ENCODE measurements around the gene PSMB5.
"Not testable (repeated sequence)": the region's sequence is repeated elsewhere in the genome, so short reads cannot be mapped to it uniquely, and the experiment has no call there.

Gene PSMB5

GRCh38 chr14:23021889-23022442 is 12.7 kb downstream of the PSMB5 start:
- Histone ChIP-seq H3K9me3 (ENCODE audit: low read length) (no peaks in the 10 kb centered on the region), H3K9ac (ENCODE audit: low read length) (no peak overlapping the region), H3K36me3 (ENCODE audit: insufficient read depth, low read length) (peaks cover 14% of the 10 kb centered on the region), H3K4me1 (ENCODE audit: insufficient read depth, low read length) (no peaks in the 10 kb centered on the region), H3K4me3 (ENCODE audit: low read depth in 1 of 2, low read length in 2 of 2) (no peak overlapping the region), H3K27me3 (ENCODE audit: control insufficient read depth in 1 of 2, insufficient read depth in 2 of 2, low read length in 2 of 2) (no peaks in the 10 kb centered on the region), H3K27ac (ENCODE audit: low read depth, low read length) (no peak overlapping the region)

- H3K27ac ChIP-seq (ENCODE audit: low read depth, low read length), result no peak overlapping the region
- H3K9me3 ChIP-seq (ENCODE audit: low read length), result no peaks in the 10 kb centered on the region
- no peaks in the 10 kb centered on the region for H3K27me3 ChIP-seq (ENCODE audit: control insufficient read depth in 1 of 2, insufficient read depth in 2 of 2, low read length in 2 of 2)
- H3K4me3 ChIP-seq (ENCODE audit: low read depth in 1 of 2, low read length in 2 of 2), result no peak overlapping the region
- no peaks in the 10 kb centered on the region for H3K4me1 ChIP-seq (ENCODE audit: insufficient read depth, low read length)
- H3K9ac ChIP-seq (ENCODE audit: low read length), result no peak overlapping the region
- H3K36me3 ChIP-seq (ENCODE audit: insufficient read depth, low read length), result peaks cover 14% of the 10 kb centered on the region
Observed at GRCh38 chr14:23021434-23021833, 13.3 kb downstream of the PSMB5 start.

DNA sequence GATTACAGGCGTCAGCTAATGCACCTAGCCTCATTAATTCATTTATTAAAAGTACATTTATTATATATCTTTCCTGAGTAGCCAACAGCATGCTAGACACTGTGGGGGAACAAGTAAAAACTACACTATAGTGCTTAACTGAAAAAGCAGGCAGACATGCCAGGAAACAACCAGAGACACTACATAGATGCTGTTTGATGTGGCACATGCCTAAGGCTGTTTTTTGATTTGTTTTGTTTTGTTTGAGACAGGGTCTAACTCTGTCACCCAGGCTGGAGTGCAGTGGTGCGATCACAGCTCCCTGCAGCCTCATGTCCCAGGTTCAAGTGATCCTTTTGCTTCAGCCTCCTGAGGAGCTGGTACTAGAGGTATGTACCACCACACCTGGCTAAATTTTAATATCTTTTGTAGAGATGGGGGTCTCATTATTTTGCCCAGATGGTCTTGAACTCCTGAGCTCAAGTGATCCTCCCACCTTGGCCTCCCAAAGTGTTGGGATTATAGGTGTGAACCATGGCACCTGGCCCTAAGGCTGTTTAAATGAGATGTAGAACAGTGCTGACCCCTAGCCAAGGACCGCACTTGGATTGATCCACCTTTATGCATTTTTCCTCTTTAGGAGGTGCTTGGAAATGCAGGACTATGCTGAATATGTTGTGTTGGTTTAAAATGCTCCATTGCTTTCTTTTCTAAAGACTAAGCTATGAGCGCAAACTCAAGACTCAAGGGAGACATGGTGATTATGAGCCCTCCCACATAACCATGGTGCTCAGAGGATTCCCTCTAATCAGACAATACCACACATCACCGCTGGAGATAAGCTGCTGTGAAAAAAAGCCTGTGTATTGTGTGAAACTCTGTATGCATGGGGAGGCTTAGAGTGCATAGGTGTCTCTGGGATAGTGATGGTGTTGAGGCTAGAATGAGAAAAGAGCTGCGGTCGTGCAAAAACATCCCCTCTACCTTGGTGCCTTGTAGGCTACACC is 14.3 kb downstream of the PSMB5 start:
- Histone ChIP-seq H3K4me1 (ENCODE audit: insufficient read depth, low read length) (no peaks in the 10 kb centered on the region), H3K27ac (ENCODE audit: low read depth, low read length) (no peak overlapping the region), H3K9ac (ENCODE audit: low read length) (no peak overlapping the region), H3K27me3 (ENCODE audit: control insufficient read depth in 1 of 2, insufficient read depth in 2 of 2, low read length in 2 of 2) (no peaks in the 10 kb centered on the region), H3K4me3 (ENCODE audit: low read depth in 1 of 2, low read length in 2 of 2) (no peak overlapping the region), H3K9me3 (ENCODE audit: low read length) (no peaks in the 10 kb centered on the region), H3K36me3 (ENCODE audit: insufficient read depth, low read length) (peaks cover 5% of the 10 kb centered on the region)

DNA sequence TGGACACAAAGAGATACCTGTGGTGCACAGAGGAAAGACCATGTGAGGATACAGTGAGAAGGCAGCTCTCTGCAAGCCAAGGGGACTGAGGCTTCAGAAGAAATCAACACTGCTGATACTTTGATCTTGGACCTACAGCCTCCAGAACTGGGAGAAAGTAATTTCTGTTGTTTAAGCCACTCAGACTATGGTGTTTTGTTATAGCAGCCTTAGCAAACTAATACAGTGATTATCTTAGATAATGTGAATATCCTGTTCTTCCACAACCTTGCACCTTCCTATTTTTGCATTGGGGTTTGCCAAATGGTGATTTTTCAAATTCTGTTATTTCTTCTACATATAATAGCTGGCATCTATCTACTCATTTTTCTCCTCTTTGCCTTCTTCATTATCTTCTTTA is 16.6 kb downstream of the PSMB5 start:
- H3K27me3 ChIP-seq (ENCODE audit: control insufficient read depth in 1 of 2, insufficient read depth in 2 of 2, low read length in 2 of 2), result no peaks in the 10 kb centered on the region
- H3K27ac ChIP-seq (ENCODE audit: low read depth, low read length), result no peak overlapping the region
- H3K4me3 ChIP-seq (ENCODE audit: low read depth in 1 of 2, low read length in 2 of 2), result no peak overlapping the region
- H3K9ac ChIP-seq (ENCODE audit: low read length), result no peak overlapping the region
- no peaks in the 10 kb centered on the region for H3K36me3 ChIP-seq (ENCODE audit: insufficient read depth, low read length)
- no peaks in the 10 kb centered on the region for H3K4me1 ChIP-seq (ENCODE audit: insufficient read depth, low read length)
- no peaks in the 10 kb centered on the region for H3K9me3 ChIP-seq (ENCODE audit: low read length)

- H3K9me3 ChIP-seq (ENCODE audit: low read length), result no peaks in the 10 kb centered on the region
- no peaks in the 10 kb centered on the region for H3K27me3 ChIP-seq (ENCODE audit: control insufficient read depth in 1 of 2, insufficient read depth in 2 of 2, low read length in 2 of 2)
- H3K9ac ChIP-seq (ENCODE audit: low read length), result no peak overlapping the region
- no peak overlapping the region for H3K27ac ChIP-seq (ENCODE audit: low read depth, low read length)
- no peaks in the 10 kb centered on the region for H3K36me3 ChIP-seq (ENCODE audit: insufficient read depth, low read length)
- no peak overlapping the region for H3K4me3 ChIP-seq (ENCODE audit: low read depth in 1 of 2, low read length in 2 of 2)
- no peaks in the 10 kb centered on the region for H3K4me1 ChIP-seq (ENCODE audit: insufficient read depth, low read length)
Observed at GRCh38 chr14:23017091-23017490, 17.6 kb downstream of the PSMB5 start.

DNA sequence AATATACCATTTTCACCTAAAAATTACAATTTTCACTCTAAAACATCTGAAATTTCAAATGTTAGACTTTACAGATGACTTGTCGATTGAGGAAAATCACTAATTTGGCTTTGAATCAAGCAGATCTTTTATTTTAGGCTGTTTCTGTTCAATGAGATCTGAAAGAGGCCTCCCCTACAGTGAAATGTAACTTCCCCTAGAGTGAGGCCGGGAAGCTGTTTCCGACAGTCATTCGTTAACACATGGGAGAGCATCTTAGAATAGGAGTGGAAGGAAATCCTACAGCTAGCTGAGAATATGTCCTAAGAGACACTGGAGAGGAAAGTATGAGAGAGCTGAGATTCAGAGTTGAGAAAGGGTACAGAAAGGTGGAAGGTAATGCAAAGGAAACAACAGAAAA is 19.1 kb downstream of the PSMB5 start:
- Histone ChIP-seq H3K4me1 (ENCODE audit: insufficient read depth, low read length) (no peaks in the 10 kb centered on the region), H3K9me3 (ENCODE audit: low read length) (no peaks in the 10 kb centered on the region), H3K27ac (ENCODE audit: low read depth, low read length) (no peak overlapping the region), H3K9ac (ENCODE audit: low read length) (no peak overlapping the region), H3K4me3 (ENCODE audit: low read depth in 1 of 2, low read length in 2 of 2) (no peak overlapping the region), H3K36me3 (ENCODE audit: insufficient read depth, low read length) (no peaks in the 10 kb centered on the region), H3K27me3 (ENCODE audit: control insufficient read depth in 1 of 2, insufficient read depth in 2 of 2, low read length in 2 of 2) (no peaks in the 10 kb centered on the region)

GRCh38 chr14:23013749-23014054 is 21.0 kb downstream of the PSMB5 start:
- not testable (repeated sequence) for H3K27ac ChIP-seq (ENCODE audit: low read depth, low read length); H3K9ac ChIP-seq (ENCODE audit: low read length); H3K9me3 ChIP-seq (ENCODE audit: low read length); H3K36me3 ChIP-seq (ENCODE audit: insufficient read depth, low read length); H3K27me3 ChIP-seq (ENCODE audit: control insufficient read depth in 1 of 2, insufficient read depth in 2 of 2, low read length in 2 of 2); H3K4me3 ChIP-seq (ENCODE audit: low read depth in 1 of 2, low read length in 2 of 2)
- H3K4me1 ChIP-seq (ENCODE audit: insufficient read depth, low read length), result peaks cover 16% of the 10 kb centered on the region

GRCh38 chr14:23013054-23013748 is 21.5 kb downstream of the PSMB5 start:
- H3K9me3 ChIP-seq (ENCODE audit: low read length), result no peaks in the 10 kb centered on the region
- H3K4me3 ChIP-seq (ENCODE audit: low read depth in 1 of 2, low read length in 2 of 2), result no peak overlapping the region
- no peak overlapping the region for H3K27ac ChIP-seq (ENCODE audit: low read depth, low read length)
- peaks cover 20% of the 10 kb centered on the region for H3K4me1 ChIP-seq (ENCODE audit: insufficient read depth, low read length)
- H3K27me3 ChIP-seq (ENCODE audit: control insufficient read depth in 1 of 2, insufficient read depth in 2 of 2, low read length in 2 of 2), result no peaks in the 10 kb centered on the region
- no peaks in the 10 kb centered on the region for H3K36me3 ChIP-seq (ENCODE audit: insufficient read depth, low read length)
- H3K9ac ChIP-seq (ENCODE audit: low read length), result no peak overlapping the region

DNA sequence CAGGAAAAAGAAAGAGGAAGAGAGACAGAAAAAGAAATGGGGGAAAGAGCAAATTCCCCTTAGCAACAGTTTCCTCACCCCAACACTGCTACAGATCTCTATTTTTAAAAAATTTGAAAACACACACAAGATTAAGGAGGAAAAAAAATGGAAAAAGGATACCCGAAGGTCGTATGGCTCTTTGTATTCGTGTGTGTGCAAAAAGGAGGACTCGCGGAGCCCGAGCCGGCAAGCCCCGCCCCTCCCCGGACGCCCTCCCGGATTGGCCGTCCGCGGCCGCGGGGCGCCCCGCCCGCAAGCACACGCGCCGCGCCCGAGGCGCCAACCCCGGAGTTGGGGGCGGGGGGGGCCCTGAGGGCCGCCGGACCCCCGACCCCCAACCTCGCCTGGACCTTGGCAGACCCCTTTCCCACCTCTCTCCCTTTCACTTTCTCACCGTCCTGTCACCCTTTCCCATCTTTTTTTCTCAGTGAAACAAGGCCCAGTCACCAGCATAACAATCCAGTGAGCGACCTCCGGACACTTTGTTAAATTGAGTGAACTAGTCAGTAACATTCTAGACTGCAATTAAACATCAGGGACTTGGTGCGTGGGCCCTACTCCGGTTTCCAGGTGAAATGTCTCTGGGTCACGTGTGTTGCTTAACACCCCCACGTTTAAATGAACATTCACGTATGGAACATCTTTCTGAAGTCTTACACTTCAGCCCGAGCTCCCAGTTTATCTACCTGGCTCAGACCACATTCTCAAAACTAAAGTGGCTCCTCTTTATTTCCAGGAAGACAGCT is 24.6 kb downstream of the PSMB5 start, which contains the start of gene C14orf93:
Gene C14orf93, minus strand, starts transcription at position 205 of the 788 bp plus-strand sequence. CDS start 11,120 bp downstream, outside the sequence.
- Histone ChIP-seq H3K27ac (ENCODE audit: low read depth, low read length) (peak within 1 kb of the TSS; percentile 65), H3K36me3 (ENCODE audit: insufficient read depth, low read length) (no peaks in the 10 kb centered on the region), H3K4me3 (ENCODE audit: low read depth in 1 of 2, low read length in 2 of 2) (peak within 1 kb of the TSS; percentile 56 to 75), H3K9ac (ENCODE audit: low read length) (peak within 1 kb of the TSS; percentile 57), H3K9me3 (ENCODE audit: low read length) (no peaks in the 10 kb centered on the region), H3K27me3 (ENCODE audit: control insufficient read depth in 1 of 2, insufficient read depth in 2 of 2, low read length in 2 of 2) (no peaks in the 10 kb centered on the region), H3K4me1 (ENCODE audit: insufficient read depth, low read length) (peaks cover 30% of the 10 kb centered on the region)

- H3K36me3 ChIP-seq (ENCODE audit: insufficient read depth, low read length), result no peaks in the 10 kb centered on the region
- peak overlapping the region; percentile 5 for H3K9ac ChIP-seq (ENCODE audit: low read length)
- peaks cover 30% of the 10 kb centered on the region for H3K4me1 ChIP-seq (ENCODE audit: insufficient read depth, low read length)
- H3K9me3 ChIP-seq (ENCODE audit: low read length), result no peaks in the 10 kb centered on the region
- peak overlapping the region; percentile 56 to 75 for H3K4me3 ChIP-seq (ENCODE audit: low read depth in 1 of 2, low read length in 2 of 2)
- H3K27me3 ChIP-seq (ENCODE audit: control insufficient read depth in 1 of 2, insufficient read depth in 2 of 2, low read length in 2 of 2), result no peaks in the 10 kb centered on the region
- H3K27ac ChIP-seq (ENCODE audit: low read depth, low read length), result peak overlapping the region; percentile 65
Observed at GRCh38 chr14:23009483-23009938, 25.2 kb downstream of the PSMB5 start.

DNA sequence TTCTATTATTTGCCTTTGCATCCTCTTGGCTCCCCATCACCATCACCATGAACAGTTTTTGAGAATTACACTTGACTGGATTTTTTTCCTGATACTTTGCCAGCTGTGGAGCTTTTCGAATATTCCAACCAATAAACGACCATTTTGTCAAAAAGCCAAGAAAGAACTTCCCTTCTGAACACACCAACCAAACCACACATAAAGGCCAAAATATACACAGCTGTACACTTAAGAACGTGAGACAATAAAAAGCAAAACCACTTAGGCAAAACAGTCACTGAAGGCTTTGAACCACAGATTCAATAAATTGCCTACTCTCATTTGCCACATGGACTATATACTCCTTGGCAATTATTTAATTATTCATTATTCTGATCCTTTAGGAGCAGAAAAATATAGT is 25.9 kb downstream of the PSMB5 start:
- peaks cover 30% of the 10 kb centered on the region for H3K4me1 ChIP-seq (ENCODE audit: insufficient read depth, low read length)
- H3K4me3 ChIP-seq (ENCODE audit: low read depth in 1 of 2, low read length in 2 of 2), result no peak overlapping the region
- H3K27me3 ChIP-seq (ENCODE audit: control insufficient read depth in 1 of 2, insufficient read depth in 2 of 2, low read length in 2 of 2), result no peaks in the 10 kb centered on the region
- no peaks in the 10 kb centered on the region for H3K9me3 ChIP-seq (ENCODE audit: low read length)
- no peak overlapping the region for H3K9ac ChIP-seq (ENCODE audit: low read length)
- no peak overlapping the region for H3K27ac ChIP-seq (ENCODE audit: low read depth, low read length)
- no peaks in the 10 kb centered on the region for H3K36me3 ChIP-seq (ENCODE audit: insufficient read depth, low read length)
